K562 (cell line): Measurements from ENCODE around the gene TRRAP. TPM values are rescaled to one million over a fixed set of nuclear protein-coding genes. Genes with fewer than 3 reads are reported as not detected.

Experiments
- ATF3 ChIP-seq, 2 experiments: fragments of 450-650 bp in 1 of 2; sonication (generic) in 1 of 2; formaldehyde crosslinking in 1 of 2; IDR thresholded peaks in 1 of 2; conservative IDR thresholded peaks in 1 of 2; 2 replicates each; pipeline versions ENCODE4 v1.6.1 to v1.8.1; 2016 to 2023; ENCODE audit warnings: mild to moderate bottlenecking in 2 of 2, moderate library complexity in 2 of 2, inconsistent platforms in 1 of 2, missing genetic modification reagents in 1 of 2
- CBFB ChIP-seq: sonication (generic); formaldehyde crosslinking; IDR thresholded peaks from 2 replicates; pipeline ENCODE4 v1.4.0; 2020; ENCODE audit warnings: mild to moderate bottlenecking, missing genetic modification reagents
- FOXK2 ChIP-seq, 2 experiments: fragments of 450-650 bp; IDR thresholded peaks in 1 of 2; conservative IDR thresholded peaks in 1 of 2; 2 replicates each; pipeline ENCODE4 v1.6.1; 2016; ENCODE audit warnings: low read depth in 2 of 2, mild to moderate bottlenecking in 1 of 2
- FOXP1 ChIP-seq: sonication (generic); formaldehyde crosslinking; IDR thresholded peaks from 2 replicates; pipeline ENCODE4 v1.8.0; 2022; ENCODE audit warnings: mild to moderate bottlenecking, missing genetic modification reagents
- GATAD2A ChIP-seq: fragments of 450-650 bp; IDR thresholded peaks from 2 replicates; pipeline ENCODE4 v1.6.1; 2017
- MBD2 ChIP-seq: sonication (generic); IDR thresholded peaks from 2 replicates; pipeline ENCODE4 v1.6.1; 2016; ENCODE audit warnings: low read depth, borderline replicate concordance
- MCM3 ChIP-seq: fragments of 450-650 bp; IDR thresholded peaks from 2 replicates; pipeline ENCODE4 v1.6.1; 2016
- MIER1 ChIP-seq: fragments of 450-650 bp; IDR thresholded peaks from 2 replicates; pipeline ENCODE4 v1.6.1; 2016; ENCODE audit warnings: antibody characterized with exemption, mild to moderate bottlenecking, low read depth
- NUFIP1 ChIP-seq: fragments of 450-650 bp; IDR thresholded peaks from 2 replicates; pipeline ENCODE4 v1.6.1; 2018; ENCODE audit not compliant: partially characterized antibody
- RBBP5 ChIP-seq: fragments of 200-600 bp; sonication (generic); IDR thresholded peaks from 2 replicates; pipeline ENCODE4 v1.6.1; 2012; ENCODE audit warnings: borderline replicate concordance, mild to moderate bottlenecking, low read length, control low read depth, inconsistent platforms; ENCODE audit not compliant: insufficient read depth, poor library complexity, severe bottlenecking
- RERE ChIP-seq: sonication (generic); formaldehyde crosslinking; IDR thresholded peaks from 2 replicates; pipeline ENCODE4 v1.8.0; 2023; ENCODE audit warnings: missing genetic modification reagents, mild to moderate bottlenecking, borderline replicate concordance
- RHOXF2B ChIP-seq: fragments of 250-450 bp; sonication (Bioruptor Pico); conservative IDR thresholded peaks from 2 replicates; pipeline ENCODE4 v1.5.1; 2021
- SMAD1 ChIP-seq: fragments of 150-350 bp; IDR thresholded peaks from 2 replicates; pipeline ENCODE4 v1.6.1; 2014; ENCODE audit warnings: low read length, low read depth; ENCODE audit not compliant: partially characterized antibody
- SMARCE1 ChIP-seq: fragments of 450-650 bp; IDR thresholded peaks from 2 replicates; pipeline ENCODE4 v1.7.1; 2016; ENCODE audit warnings: mild to moderate bottlenecking
- SRF ChIP-seq, 2 experiments: fragments of 250-450, 450-650 bp in 1 of 2; sonication (Bioruptor Pico) in 1 of 2; sonication (generic) in 1 of 2; formaldehyde crosslinking; IDR thresholded peaks; 2 replicates each; pipeline versions ENCODE4 v1.5.0 to v1.5.1; 2020 to 2022; ENCODE audit warnings: mild to moderate bottlenecking in 1 of 2, missing genetic modification reagents in 1 of 2
- THRA ChIP-seq: fragments of 450-650 bp; IDR thresholded peaks from 2 replicates; pipeline ENCODE4 v1.6.1; 2017; ENCODE audit warnings: mild to moderate bottlenecking, moderate library complexity
- ZFPM2 ChIP-seq: fragments of 250-450 bp; sonication (Bioruptor Pico); IDR thresholded peaks from 2 replicates; pipeline ENCODE4 v1.5.1; 2022; ENCODE audit warnings: mild to moderate bottlenecking
- ZNF197 ChIP-seq: fragments of 200-800 bp; sonication (Bioruptor generic); IDR thresholded peaks from 2 replicates; pipeline ENCODE4 v1.6.1; 2016; ENCODE audit warnings: low read depth, missing genetic modification characterization, missing compliant biosample characterization
- ZNF57 ChIP-seq: fragments of 450-650 bp; formaldehyde crosslinking; IDR thresholded peaks from 2 replicates; pipeline ENCODE4 v1.4.0; 2020; ENCODE audit warnings: mild to moderate bottlenecking, moderate library complexity
- polyA plus RNA-seq, 8 experiments: library from polyadenylated mRNA; depleted of rRNA in 4 of 8; stranded (reverse) in 5 of 8; unstranded in 3 of 8; fragments of >200 nt; fragmentation: Nextera tagmentation in 2 of 8; fragmentation: Illumina TruSeq in 1 of 8; extraction: Ambion mirVana in 2 of 8; extraction: Trizol in 1 of 8; gene quantifications; 2 replicates each; pipeline versions ENCODE4 v1.2.1 to v1.2.3, GENCODE V29; 2011 to 2014; ENCODE audit warnings: inconsistent platforms in 1 of 8, missing spikeins in 1 of 8
- total RNA-seq, 7 experiments: library from RNA; depleted of rRNA in 6 of 7; stranded (reverse); fragments of >200 nt in 6 of 7; fragmentation: Illumina TruSeq in 2 of 7; extraction: Trizol in 2 of 7; gene quantifications; 2 replicates each; pipeline versions ENCODE4 v1.2.1 to v1.2.3, GENCODE V29; 2011 to 2021; ENCODE audit warnings: low replicate concordance in 1 of 7

The TRRAP gene
- total and polyA plus RNA-seq, 9 of the 15 experiments (the other 6 are each of a cell fraction or from before 2014, with no cell fraction given) = 1.3 to 47.2 (median 9.7) TPM

- TF ChIP-seq RBBP5 (peak; percentile 98), MCM3 (no peak), FOXK2 (conservative IDR thresholded peaks at IDR 0.05 in 1 of 2, IDR thresholded peaks at IDR 0.05 in 1 of 2; ENCODE audit: low read depth in 2 of 2) (no peak), SMAD1 (no peak), FOXP1 (CRISPR knock-in tag) (peak; percentile 65; the same call in 1 of the 2 replicates), SRF (CRISPR knock-in tag; IDR thresholded peaks at IDR 0.05) (peak in 1 of 2 experiments; percentile 52; a peak in 1 of 4 replicates), MIER1 (no peak), ZNF197 (CRISPR knock-in tag) (no peak), GATAD2A (peak; percentile 46; the same call in 1 of the 2 replicates), RERE (CRISPR knock-in tag) (no peak), THRA (no peak), ZFPM2 (CRISPR knock-in tag) (0 out of 2 replicates have a peak, but pooled peaks have one; percentile 20), RHOXF2B (CRISPR knock-in tag) (no peak), SMARCE1 (no peak), ZNF57 (CRISPR knock-in tag) (no peak), MBD2 (0 out of 2 replicates have a peak, but pooled peaks have one; percentile 53), ATF3 (IDR thresholded peaks at IDR 0.05) (no peak), ATF3 (CRISPR knock-in tag; conservative IDR thresholded peaks at IDR 0.05) (peak; percentile 76; the same call in 1 of the 2 replicates), CBFB (CRISPR knock-in tag) (0 out of 2 replicates have a peak, but pooled peaks have one; percentile 75), NUFIP1 (no peak)
Measured at GRCh38 chr7:98878365-98879197, at the start of gene TRRAP (continued).
